Left renal pelvis (tissue), 4 donors: ENCODE results near the gene AGBL3. TPM values are rescaled to one million over a fixed set of nuclear protein-coding genes. Genes with fewer than 3 reads are reported as not detected.
"Not testable (repeated sequence)": the region's sequence is repeated elsewhere in the genome, so short reads cannot be mapped to it uniquely, and the experiment has no call there.

Experiments used
- DNase-seq, 4 donors: peaks; one replicate each; pipeline ENCODE4 v3.0.0-alpha.2; 2013; ENCODE audit warnings: low read depth in 4 of 4, low spot score in 3 of 4
- polyA plus RNA-seq, 4 donors: library from polyadenylated mRNA; unstranded; fragments of 120-200 nt; gene quantifications; one replicate each; pipeline ENCODE4 v1.2.1, GENCODE V29; 2013; ENCODE audit not compliant: insufficient read length in 4 of 4

The AGBL3 gene
- polyA plus RNA-seq, 4 donors = 5.7 to 16.2 (median 10.0) TPM

DNA sequence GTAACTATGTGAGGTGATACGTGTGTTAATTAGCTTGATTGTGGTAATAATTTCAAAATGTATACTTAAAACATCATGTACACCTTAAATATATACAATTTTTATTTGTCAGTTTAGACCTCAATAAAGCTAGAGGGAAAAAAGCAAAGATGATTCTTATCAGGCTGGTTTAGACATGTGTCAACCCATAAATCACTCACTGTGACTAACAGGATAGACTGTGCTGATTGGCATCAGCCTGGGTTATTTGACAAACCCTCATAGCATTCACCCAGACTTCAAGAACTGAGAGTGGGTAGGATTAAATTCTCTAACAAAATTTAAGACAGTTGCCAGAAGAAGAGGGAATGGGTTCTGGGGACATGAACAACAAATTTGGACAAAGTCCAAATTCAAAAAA is 87.8 kb downstream of the AGBL3 start:
- no peak for DNase-seq

DNA sequence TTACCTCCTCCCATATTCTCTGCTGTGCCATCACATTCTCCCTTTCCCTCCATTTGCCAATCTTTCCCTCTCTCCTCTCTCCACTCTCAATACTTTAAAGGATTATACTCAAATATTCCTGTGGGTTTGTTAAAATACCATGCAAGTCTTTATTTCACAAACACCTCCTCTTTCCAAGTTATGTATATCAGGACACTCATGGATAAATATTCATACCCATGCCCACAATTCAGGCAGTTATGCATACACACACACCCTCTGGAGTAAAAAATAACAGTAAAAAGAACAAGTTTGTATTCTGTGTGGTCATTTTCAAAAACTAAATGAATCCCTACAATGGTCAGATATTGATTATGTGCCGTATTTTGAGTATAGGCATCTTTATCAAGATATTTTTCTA is 88.2 kb downstream of the AGBL3 start:
- DNase-seq = no peak

DNA sequence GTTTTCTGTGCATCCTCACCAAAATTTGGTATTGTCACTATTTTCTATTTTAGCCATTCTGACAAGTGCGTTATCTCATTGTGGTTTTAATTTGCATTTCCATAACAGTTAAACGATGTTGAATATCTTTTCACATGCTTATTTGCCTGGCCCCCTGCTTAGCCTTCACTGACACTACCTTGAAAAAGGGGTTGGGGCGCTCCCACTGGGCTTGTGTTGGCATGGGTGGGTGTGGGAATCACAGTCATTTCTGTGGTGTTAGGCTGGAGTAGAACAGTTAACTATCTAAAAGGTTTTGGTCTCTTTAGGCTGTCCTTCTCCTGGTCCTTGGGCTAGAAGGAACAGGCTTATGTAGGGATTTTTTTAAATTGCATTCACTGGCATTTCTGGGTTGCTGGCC is 89.4 kb downstream of the AGBL3 start:
- DNase-seq = no peak

GRCh38 chr7:135076882-135077281 is 90.6 kb downstream of the AGBL3 start:
- no peak for DNase-seq

DNA sequence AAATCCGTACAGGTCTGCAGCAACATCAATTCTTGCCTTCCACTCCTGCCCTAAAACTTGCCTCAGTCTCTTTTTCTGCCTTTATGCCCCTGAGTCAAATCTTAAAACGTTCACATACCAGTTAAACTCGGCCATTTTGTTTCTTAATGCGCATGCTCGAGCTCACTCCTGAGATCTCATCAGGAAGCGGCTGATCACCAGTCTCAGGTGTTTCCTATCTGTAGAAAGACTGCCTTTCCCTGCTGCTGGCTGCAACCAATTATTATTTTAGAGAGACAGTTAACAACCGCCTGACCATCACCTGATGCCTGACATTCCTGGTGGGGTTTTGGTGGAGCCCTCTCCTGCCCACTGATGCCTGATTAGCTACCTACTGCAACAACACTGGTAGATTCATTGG is 91.3 kb downstream of the AGBL3 start:
- no peak for DNase-seq

DNA sequence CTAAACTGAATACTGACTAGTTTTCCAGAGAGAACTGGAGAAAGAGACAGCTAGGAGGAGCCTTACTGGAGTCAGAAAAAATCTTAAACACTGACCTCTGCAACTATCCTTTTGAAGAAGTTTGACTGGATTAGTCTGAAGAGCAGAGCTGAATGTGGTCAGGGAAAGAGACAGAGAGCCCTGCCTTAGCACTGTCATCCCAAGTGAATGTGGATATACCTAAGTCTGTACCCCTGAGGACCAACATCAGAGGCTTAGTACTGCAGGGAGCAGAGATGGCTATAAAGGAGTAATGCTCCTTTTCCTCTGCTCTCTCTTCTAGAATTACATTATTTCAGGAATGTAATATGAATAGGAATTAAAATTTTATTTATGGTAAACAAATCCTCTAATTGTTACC is 91.7 kb downstream of the AGBL3 start:
- DNase-seq = no peak

DNA sequence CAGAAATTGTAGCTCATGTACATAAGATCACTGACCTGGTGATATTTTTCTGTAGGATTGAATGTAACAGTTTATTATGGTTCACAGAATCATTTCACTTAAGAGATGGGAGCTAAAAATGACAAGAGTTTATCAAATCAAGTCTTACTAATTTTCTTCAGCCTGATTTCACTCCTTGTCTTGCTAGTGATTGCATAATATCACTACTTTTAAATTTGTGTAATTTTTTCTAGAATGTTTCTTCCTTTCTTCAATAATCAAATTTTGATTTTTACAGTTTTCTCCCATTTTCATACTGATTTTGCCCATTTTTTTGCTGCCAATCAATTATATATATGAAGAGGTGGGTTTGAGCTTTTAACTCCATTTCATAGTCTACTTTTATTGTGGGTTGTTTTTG is 92.8 kb downstream of the AGBL3 start:
- DNase-seq = no peak

GRCh38 chr7:135083005-135083404 is 96.7 kb downstream of the AGBL3 start:
- no peak for DNase-seq

DNA sequence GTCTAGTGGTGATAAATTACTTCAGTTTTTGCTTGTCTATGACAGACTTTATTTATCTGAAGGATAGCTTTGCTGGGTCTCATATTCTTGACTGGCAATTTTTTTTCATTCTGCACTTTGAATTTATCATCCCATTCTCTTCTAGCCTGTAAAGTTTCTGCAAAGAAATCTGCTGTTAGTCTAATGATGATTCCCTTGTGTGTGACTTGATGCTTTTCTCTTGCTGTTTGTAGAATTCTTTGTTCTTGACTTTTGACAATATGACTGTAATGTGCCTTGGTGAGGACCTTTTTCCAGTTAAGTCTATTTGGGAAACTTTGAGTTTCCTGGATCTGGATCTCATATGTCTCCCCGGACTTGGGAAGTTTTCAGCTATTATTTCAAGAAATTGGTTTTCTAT is 102.3 kb downstream of the AGBL3 start:
- DNase-seq = no peak

GRCh38 chr7:135091717-135092116 is 105.4 kb downstream of the AGBL3 start:
- no peak for DNase-seq

DNA sequence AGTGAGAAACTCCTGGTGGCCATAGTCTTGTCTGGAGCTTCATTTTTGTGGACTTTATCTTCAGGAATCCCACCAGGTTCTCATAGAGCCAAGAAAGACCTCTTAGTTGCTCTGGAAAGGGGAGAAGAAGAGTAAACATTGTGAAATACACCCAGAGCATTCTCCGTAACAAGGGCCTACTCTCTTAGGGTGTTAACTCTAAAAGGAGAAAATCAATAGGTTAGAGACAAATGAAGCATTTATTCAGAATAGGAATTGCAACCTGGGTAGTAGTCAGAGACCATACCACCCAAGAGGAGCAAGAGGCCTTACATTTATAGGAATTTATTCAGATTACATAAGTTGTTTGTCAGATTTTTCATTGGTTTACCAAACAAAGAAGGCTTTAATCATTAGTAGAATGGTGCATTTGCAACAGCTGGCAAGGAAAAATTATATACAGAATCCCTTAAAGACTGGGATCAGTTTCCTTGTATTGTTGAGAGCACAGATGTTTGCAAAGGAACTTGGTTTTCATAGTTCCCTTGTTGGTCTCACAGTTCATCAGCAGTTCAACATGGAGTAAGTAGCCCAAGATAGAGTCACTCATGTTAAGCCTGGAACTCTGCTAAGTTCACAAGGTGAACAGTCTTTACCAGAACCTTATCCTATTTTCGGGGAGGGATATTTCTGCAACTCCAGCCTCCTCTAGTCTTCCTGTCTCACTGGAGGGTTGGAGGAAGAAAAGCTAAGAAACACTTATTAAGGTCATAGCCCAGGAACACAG is 108.3 kb downstream of the AGBL3 start:
- no peak for DNase-seq

DNA sequence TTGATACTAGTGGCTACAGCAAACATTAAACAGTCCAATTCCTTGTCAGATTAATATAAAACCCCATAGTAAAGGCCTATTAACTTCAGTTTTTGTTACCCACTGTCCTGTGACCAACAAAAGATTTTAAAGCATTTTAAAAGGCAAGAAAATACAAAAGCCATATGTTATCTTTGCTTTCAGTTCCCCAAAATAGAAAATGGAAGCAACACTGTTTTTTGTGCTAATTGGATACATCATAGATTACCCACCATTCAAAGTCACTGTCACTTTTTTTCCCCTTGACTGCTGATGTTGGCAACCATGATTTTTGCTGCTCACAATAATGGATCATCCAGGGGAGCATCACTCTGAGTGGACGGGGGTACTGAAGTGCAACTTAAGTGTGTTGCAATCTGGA is 109.1 kb downstream of the AGBL3 start:
- DNase-seq = no peak

DNA sequence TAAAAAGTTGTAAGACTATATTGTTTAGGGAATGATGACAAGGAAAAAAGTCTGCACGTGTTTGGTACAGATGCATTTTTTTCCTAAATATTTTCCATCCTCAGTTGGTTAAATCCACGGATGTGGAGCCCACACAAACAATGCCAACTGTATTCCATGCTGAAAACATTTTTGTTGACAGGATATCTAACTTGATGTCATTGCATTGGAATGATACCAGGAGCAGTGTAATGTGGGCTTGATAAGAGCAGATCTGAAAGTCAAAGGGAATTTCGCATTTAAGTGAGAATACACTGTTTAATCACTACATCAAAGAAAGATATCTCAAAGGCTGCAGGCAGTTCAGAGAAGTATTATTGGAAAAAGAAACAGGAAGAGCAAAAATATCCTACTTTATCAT is 112.1 kb downstream of the AGBL3 start:
- no peak for DNase-seq

GRCh38 chr7:135100856-135101255 is 114.5 kb downstream of the AGBL3 start:
- no peak for DNase-seq

- DNase-seq = no peak
These were observed 116.1 kb downstream of the AGBL3 start for GRCh38 chr7:135102372-135102771.

DNA sequence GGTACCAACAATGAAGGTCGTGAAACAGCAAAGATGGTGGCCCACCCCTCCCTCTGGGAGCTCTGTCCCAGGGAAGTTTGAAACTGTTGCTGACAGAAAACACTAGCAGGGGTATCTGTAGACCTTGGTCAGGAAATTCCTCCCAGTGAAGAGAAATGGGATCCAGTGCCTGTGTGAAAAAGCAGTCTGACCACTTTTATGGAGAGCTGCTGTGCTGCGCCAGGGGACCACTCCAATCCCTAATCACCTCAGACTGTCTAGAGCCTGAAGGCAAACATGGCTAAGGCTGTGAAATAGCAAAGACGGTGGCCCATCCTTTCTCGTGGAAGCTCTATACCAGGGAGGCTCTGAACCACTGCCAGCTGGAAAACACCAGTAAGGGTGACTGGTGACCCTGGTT is 123.3 kb downstream of the AGBL3 start:
- DNase-seq = no peak

- no peak for DNase-seq
These were observed 123.7 kb downstream of the AGBL3 start for GRCh38 chr7:135109976-135110375.

DNA sequence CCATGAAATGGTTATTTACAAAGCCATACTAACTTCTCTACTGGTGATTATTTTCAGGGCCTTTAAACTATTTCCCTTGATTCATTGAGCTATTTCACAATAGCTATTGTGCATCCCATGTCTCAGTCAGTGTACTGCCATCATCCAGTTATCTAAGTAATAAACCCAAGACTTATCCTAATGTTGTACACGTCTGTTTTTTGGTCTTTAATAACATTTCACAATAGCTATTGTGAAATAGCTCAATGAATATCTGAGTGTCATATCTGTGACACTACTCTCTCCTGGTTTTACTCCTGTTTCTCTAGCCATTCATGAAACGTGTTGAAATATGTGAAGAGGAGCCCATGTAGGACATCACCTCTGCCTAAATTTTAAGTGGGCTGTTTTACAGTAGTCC is 125.1 kb downstream of the AGBL3 start:
- no peak for DNase-seq

DNA sequence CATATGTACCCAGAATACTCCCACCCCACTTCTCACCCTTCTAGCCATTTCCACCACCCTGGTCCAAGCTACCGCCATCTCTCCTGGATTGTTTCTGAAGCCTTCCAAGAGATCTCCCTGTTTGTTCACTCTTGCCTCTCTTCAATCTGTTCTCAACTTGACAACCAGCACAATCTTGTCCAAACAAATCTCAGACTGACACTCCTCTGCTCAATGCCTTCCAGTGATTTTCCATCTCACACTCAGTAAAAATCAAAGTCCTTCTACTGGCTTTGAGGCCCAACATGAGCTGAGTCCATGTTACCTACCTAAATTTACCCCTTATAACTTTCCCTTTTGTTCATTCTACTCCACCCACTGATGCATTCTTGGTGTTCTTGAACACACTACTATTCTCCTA is 128.3 kb downstream of the AGBL3 start:
- DNase-seq = no peak

- DNase-seq = no peak
These were observed 130.8 kb downstream of the AGBL3 start for GRCh38 chr7:135117096-135117495.

- DNase-seq = no peak
These were observed 135.6 kb downstream of the AGBL3 start for GRCh38 chr7:135121868-135122267.

GRCh38 chr7:135124631-135125030 is 138.3 kb downstream of the AGBL3 start:
- not testable (repeated sequence) for DNase-seq

DNA sequence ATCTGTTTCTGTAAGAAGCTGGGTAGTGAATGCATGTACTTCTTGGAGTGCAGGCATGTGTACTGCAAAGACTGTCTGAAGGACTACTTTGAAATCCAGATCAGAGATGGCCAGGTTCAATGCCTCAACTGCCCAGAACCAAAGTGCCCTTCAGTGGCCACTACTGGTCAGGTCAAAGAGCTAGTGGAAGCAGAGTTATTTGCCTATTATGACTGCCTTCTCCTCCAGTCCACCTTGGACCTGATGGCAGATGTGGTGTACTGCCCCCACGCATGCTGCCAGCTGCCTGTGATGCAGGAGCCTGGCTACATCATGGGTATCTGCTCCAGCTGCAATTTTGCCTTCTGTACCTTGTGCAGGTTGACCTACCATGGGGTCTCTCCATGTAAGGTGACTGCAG is 142.6 kb downstream of the AGBL3 start:
- DNase-seq = no peak
